HFFc6 (cell line): ENCODE measurements around the gene SUDS3. TPM values are rescaled to one million over a fixed set of nuclear protein-coding genes. Genes with fewer than 3 reads are reported as not detected.

Experiments
- DNase-seq: peaks from one replicate; pipeline ENCODE4 v3.0.0-alpha.2; 2018
- H3K27ac Mint-ChIP-seq: 2 replicates; pipeline ENCODE4 v1.8.0; 2020; ENCODE audit warnings: mild to moderate bottlenecking, mixed read lengths
- H3K27me3 Mint-ChIP-seq: 2 replicates; pipeline ENCODE4 v1.8.0; 2021; ENCODE audit warnings: mild to moderate bottlenecking, moderate library complexity, mixed read lengths; ENCODE audit not compliant: insufficient read depth
- H3K36me3 Mint-ChIP-seq: 2 replicates; pipeline ENCODE4 v1.8.0; 2021; ENCODE audit warnings: low read depth, mixed read lengths
- H3K4me1 Mint-ChIP-seq: 2 replicates; pipeline ENCODE4 v1.8.0; 2020; ENCODE audit warnings: low read depth, mixed read lengths
- H3K4me3 Mint-ChIP-seq: 2 replicates; pipeline ENCODE4 v1.8.0; 2020; ENCODE audit warnings: mild to moderate bottlenecking, moderate library complexity, mixed read lengths
- H3K9me3 Mint-ChIP-seq: 2 replicates; pipeline ENCODE4 v1.8.0; 2020; ENCODE audit warnings: mild to moderate bottlenecking, mixed read lengths
- CTCF ChIP-seq: fragments of 200-600 bp; sonication (generic); IDR thresholded peaks from 2 replicates; pipeline ENCODE4 v1.5.0; 2021; ENCODE audit warnings: antibody characterized with exemption, mild to moderate bottlenecking
- long read RNA-seq: library from polyadenylated mRNA; unstranded; transcript quantifications from one replicate; pipeline ENCODE4 v2.0.0, GENCODE V29; 2019
- total RNA-seq, 6 experiments: library from RNA; stranded (reverse); fragmentation: NEBNext Ultra II Directional; extraction: Animal tissue kit (Norgen Biotek cat#: 25700); gene quantifications; 2 replicates in 1 of 6; 3 replicates in 5 of 6; pipeline ENCODE4 v1.2.3, GENCODE V29; 2021

Gene SUDS3, protein sequence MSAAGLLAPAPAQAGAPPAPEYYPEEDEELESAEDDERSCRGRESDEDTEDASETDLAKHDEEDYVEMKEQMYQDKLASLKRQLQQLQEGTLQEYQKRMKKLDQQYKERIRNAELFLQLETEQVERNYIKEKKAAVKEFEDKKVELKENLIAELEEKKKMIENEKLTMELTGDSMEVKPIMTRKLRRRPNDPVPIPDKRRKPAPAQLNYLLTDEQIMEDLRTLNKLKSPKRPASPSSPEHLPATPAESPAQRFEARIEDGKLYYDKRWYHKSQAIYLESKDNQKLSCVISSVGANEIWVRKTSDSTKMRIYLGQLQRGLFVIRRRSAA
- 10 to 100 TPM; 20.5 to 23.4 (median 22.8) TPM for total RNA-seq
- long read RNA-seq, full-length matches to known transcripts: 7 of 22 reads
- long read RNA-seq, partial matches to known transcripts: 9 of 22 reads
- long read RNA-seq, other reads (novel, unspliced or antisense): 6 of 22 reads

- no peaks in the 10 kb centered on the region for H3K36me3 Mint-ChIP-seq
- peak; percentile 61 for DNase-seq
- peak; percentile 99 for TF ChIP-seq CTCF
- peak within 1 kb of the TSS; percentile 99 for H3K27ac Mint-ChIP-seq
- H3K4me3 Mint-ChIP-seq: peak within 1 kb of the TSS; percentile 88
- no peaks in the 10 kb centered on the region for H3K9me3 Mint-ChIP-seq
- peaks cover 2% of the 10 kb centered on the region for H3K27me3 Mint-ChIP-seq
- H3K4me1 Mint-ChIP-seq: peaks cover 37% of the 10 kb centered on the region
Observed at GRCh38 chr12:118376089-118377020, at the start of gene SUDS3. Gene SUDS3, plus strand, starts transcription at chr12:118376555. Its CDS starts 137 bp downstream, at chr12:118376692.

- Mint-ChIP-seq H3K4me3 (no peak overlapping the region), H3K27me3 (no peaks in the 10 kb centered on the region), H3K27ac (peak overlapping the region; percentile 42), H3K4me1 (peaks cover 69% of the 10 kb centered on the region), H3K9me3 (no peaks in the 10 kb centered on the region), H3K36me3 (peaks cover 22% of the 10 kb centered on the region)
- no peak for TF ChIP-seq CTCF
- no peak for DNase-seq
Observed at GRCh38 chr12:118326991-118327390, 49.4 kb upstream of the SUDS3 start.

GRCh38 chr12:118327391-118327790 is 49.0 kb upstream of the SUDS3 start:
- no peak for TF ChIP-seq CTCF
- Mint-ChIP-seq H3K36me3 (peaks cover 22% of the 10 kb centered on the region), H3K4me1 (peaks cover 73% of the 10 kb centered on the region), H3K27me3 (no peaks in the 10 kb centered on the region), H3K9me3 (no peaks in the 10 kb centered on the region), H3K27ac (no peak overlapping the region), H3K4me3 (no peak overlapping the region)
- DNase-seq: no peak

- peak overlapping the region; percentile 57 for H3K27ac Mint-ChIP-seq
- no peak for TF ChIP-seq CTCF
- no peaks in the 10 kb centered on the region for H3K27me3 Mint-ChIP-seq
- no peaks in the 10 kb centered on the region for H3K9me3 Mint-ChIP-seq
- no peak for DNase-seq
- peak overlapping the region; percentile 45; the same call in 1 of the 2 replicates for H3K4me3 Mint-ChIP-seq
- peaks cover 76% of the 10 kb centered on the region for H3K4me1 Mint-ChIP-seq
- H3K36me3 Mint-ChIP-seq: peaks cover 27% of the 10 kb centered on the region
Observed at GRCh38 chr12:118328486-118329330, 47.6 kb upstream of the SUDS3 start.
